Psoas muscle (tissue), 8 donors: ENCODE measurements around the gene ZNF846. TPM values are rescaled to one million over a fixed set of nuclear protein-coding genes. Genes with fewer than 3 reads are reported as not detected.

Experiments used
- ATAC-seq, 4 donors: fragments of 200-7000 bp; cut with Tn5 transposase; one replicate each; pipeline ENCODE4 v1.9.1; 2020; ENCODE audit warnings: moderate library complexity in 3 of 4, mild to moderate bottlenecking in 2 of 4
- DNase-seq, 2 donors: peaks; one replicate each; pipeline ENCODE4 v3.0.0-alpha.2; 2020
- H3K27ac ChIP-seq: fragments of 200-600 bp; one replicate; pipeline ENCODE4 v1.8.0; 2022
- H3K27me3 ChIP-seq, 3 donors: fragments of 200-600 bp in 1 of 3; one replicate each; pipeline versions ENCODE4 v1.6.1 to v1.8.0; 2013 to 2022; ENCODE audit warnings: low read length in 2 of 3, mild to moderate bottlenecking in 2 of 3, moderate library complexity in 1 of 3; ENCODE audit not compliant: insufficient read depth in 3 of 3
- H3K36me3 ChIP-seq, 2 donors: fragments of 200-600 bp in 1 of 2; one replicate each; pipeline versions ENCODE4 v1.6.1 to v1.8.0; 2013 to 2022; ENCODE audit warnings: low read depth in 1 of 2, mild to moderate bottlenecking in 1 of 2, moderate library complexity in 1 of 2; ENCODE audit not compliant: insufficient read depth in 1 of 2
- H3K4me1 ChIP-seq: fragments of 200-600 bp; one replicate; pipeline ENCODE4 v1.8.0; 2022
- H3K4me3 ChIP-seq: fragments of 200-600 bp; one replicate; pipeline ENCODE4 v1.8.0; 2022; ENCODE audit warnings: mild to moderate bottlenecking
- H3K9me3 ChIP-seq: fragments of 200-600 bp; one replicate; pipeline ENCODE4 v1.8.0; 2022
- WGBS, 3 donors: extraction: QIAGEN DNeasy Blood & Tissue Kit; methylation state at CpG; one replicate each; pipeline versions ENCODE4 v1.1.6 to v1.1.7; 2013; 5-methylcytosine and 5-hydroxymethylcytosine counted together
- intact Hi-C, 2 donors: fragments of 100-400 bp; cut with DNase I; formaldehyde crosslinking; loops; one replicate each; pipeline versions ENCODE4 v1.11.0 to v1.14.2; 2022
- long read RNA-seq, 2 donors: library from polyadenylated mRNA; unstranded; transcript quantifications; one replicate each; pipeline ENCODE4 v2.0.0, GENCODE V29; 2021
- polyA plus RNA-seq, 3 donors: library from polyadenylated mRNA; stranded (reverse); fragments of 200-250 nt; gene quantifications; one replicate each; pipeline ENCODE4 v1.2.3, GENCODE V29; 2013
- total RNA-seq, 4 donors: library from RNA; stranded (reverse); fragmentation: NEBNext Ultra II Directional in 2 of 4; extraction: Animal tissue kit (Norgen Biotek cat#: 25700) in 2 of 4; gene quantifications; one replicate each; pipeline versions ENCODE4 v1.2.1 to v1.2.4, GENCODE V29; 2021 to 2023
- TF ChIP-seq, protein P1 (sequence below): fragments of 200-600 bp; IDR thresholded peaks from one replicate; pipeline ENCODE4 v1.8.0; 2022; ENCODE audit warnings: antibody characterized with exemption
- donor health status: healthy with polysubstance abuse.
- donor health status: DM: no; HTN: no; CAD: no; lungs with moderate emphysema.
- donor health status: Bipolar disorder and iron deficiency.
- donor health status: healthy.
- donor health status: DM: yes; HTN: yes; CAD: no.
- donor health status: DM: no; HTN: no; CAD: no.
- donor health status: DM: no; HTN: no; CAD: no.
- donor health status: DM: yes; HTN: yes; CAD: no.

Gene ZNF846
- 1 to 10 TPM; 2.1 to 6.8 (median 4.2) TPM for total RNA-seq
- 1 to 10 TPM; 1.7 to 6.5 (median 2.5) TPM for polyA plus RNA-seq
- long read RNA-seq, donor 1 = 0 reads
- long read RNA-seq, donor 2, partial matches to known transcripts = 0 of 6 reads
- long read RNA-seq, donor 2, other reads (novel, unspliced or antisense) = 4 of 6 reads

DNA sequence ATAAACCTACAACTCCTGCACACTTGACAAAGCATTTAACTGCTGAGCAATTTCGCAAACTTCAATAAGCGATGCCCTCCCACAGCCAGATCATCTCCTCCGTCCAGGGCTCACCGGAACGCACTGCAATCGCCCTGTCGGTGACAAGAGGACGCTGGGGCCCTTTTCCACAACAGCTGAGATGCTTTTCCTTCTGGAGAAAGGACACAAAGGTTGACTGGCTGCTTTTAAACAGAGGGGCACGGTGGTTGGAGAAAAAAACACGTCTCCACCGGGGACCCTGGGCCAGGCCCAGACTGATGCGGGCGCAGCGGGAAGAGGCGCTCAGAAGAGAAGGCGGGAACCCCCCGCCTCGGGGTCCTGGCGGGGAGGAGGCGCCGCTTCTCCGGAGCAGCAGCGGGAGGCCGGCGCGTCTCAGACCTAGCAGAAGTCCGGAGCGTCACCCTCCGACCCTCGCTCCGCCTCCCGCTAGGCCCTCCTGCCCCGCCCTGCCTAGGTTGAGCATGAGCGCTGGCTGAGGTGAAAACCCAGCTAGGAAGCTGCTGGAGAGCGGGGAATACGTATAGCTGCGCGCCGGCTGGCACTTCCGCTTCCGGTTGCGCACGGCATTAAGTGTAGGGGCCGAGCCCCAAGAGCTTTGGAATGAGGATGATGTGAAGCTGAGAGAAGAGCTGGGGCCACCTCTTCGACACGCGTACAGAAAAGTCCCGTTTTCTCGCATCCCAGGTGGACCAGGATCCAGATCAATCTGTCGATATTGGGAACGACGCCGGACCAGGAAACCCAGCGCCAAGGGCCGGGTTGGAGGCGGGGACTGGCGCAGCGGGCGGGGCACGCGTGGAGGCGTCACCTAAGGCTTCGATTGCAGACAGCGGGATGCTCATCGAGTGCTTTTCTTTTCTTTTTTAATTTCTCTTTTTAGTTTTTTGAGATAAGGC lies at the start of gene ZNF846:
TSS of gene ZNF846 (minus strand) at position 564 of the 938 bp plus-strand sequence. CDS start 3,788 bp downstream, outside the sequence.
- H3K27ac ChIP-seq = peak within 1 kb of the TSS; percentile 93
- no peaks in the 10 kb centered on the region for H3K9me3 ChIP-seq
- peaks cover 0 to 10% of the 10 kb centered on the region in 2 donors for H3K36me3 ChIP-seq
- peaks cover 14% of the 10 kb centered on the region for H3K4me1 ChIP-seq
- H3K27me3 ChIP-seq = no peaks in the 10 kb centered on the region
- DNase-seq (peak; percentile 94 to 96), ATAC-seq (peak; percentile 100)
- TF ChIP-seq, protein P1, sequence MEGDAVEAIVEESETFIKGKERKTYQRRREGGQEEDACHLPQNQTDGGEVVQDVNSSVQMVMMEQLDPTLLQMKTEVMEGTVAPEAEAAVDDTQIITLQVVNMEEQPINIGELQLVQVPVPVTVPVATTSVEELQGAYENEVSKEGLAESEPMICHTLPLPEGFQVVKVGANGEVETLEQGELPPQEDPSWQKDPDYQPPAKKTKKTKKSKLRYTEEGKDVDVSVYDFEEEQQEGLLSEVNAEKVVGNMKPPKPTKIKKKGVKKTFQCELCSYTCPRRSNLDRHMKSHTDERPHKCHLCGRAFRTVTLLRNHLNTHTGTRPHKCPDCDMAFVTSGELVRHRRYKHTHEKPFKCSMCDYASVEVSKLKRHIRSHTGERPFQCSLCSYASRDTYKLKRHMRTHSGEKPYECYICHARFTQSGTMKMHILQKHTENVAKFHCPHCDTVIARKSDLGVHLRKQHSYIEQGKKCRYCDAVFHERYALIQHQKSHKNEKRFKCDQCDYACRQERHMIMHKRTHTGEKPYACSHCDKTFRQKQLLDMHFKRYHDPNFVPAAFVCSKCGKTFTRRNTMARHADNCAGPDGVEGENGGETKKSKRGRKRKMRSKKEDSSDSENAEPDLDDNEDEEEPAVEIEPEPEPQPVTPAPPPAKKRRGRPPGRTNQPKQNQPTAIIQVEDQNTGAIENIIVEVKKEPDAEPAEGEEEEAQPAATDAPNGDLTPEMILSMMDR = no peak
- WGBS, 3 donors = 0 to 1% (median 0%) methylated on average over 58 to 65 of the region's 65 CpGs
- peak within 1 kb of the TSS; percentile 80 for H3K4me3 ChIP-seq
- intact Hi-C loops = loop anchor here in 1 of 2 donors (10.0 kb wide), 1 partner anchor 144 kb away; the partner anchor contains the start of gene ZNF561

DNA sequence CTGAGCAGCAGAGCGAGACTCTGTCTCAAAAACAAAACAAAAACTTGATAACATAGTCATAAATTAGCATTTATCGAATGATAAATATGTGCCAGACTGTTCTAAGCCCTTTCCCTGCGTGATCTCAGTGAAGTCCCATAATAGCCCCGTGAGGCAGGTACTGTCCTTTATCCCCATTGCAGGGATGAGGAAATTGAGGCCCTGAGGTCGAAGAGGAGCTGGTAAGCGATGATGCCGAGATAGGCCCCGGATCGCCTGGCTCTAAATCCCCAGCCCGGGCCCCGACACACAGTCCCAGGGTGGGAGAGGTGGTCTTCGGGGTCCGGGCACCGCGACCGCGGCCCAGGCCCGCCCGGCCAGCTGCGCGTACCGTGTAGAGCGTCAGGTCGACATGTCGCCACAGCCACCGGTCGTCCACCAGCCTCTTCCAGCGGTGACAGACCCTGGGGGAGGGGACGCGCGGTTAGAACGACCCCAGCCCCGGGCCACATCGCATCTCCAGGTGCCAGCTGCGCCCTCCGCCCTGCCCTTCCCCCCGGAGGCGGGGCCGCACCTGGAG lies 49.7 kb upstream of the ZNF846 start:
- H3K27ac ChIP-seq = peak overlapping the region; percentile 93
- H3K27me3 ChIP-seq = no peaks in the 10 kb centered on the region
- DNase-seq = no peak
- peaks cover 0 to 10% of the 10 kb centered on the region in 2 donors for H3K36me3 ChIP-seq
- H3K4me3 ChIP-seq = peak overlapping the region; percentile 98
- 3% methylated on average over 39 of the region's 39 CpGs for WGBS, 3 donors
- H3K4me1 ChIP-seq = peaks cover 13% of the 10 kb centered on the region
- intact Hi-C loops = loop anchor here in 1 of 2 donors (5.0 kb wide), 1 partner anchor 986 kb away; the partner anchor contains the start of genes MBD3L1 and ZNF558
- peak in 3 of 4 donors; percentile 0 to 1 (median 0) for ATAC-seq
- H3K9me3 ChIP-seq = no peaks in the 10 kb centered on the region
- TF ChIP-seq, protein P1 = no peak

DNA sequence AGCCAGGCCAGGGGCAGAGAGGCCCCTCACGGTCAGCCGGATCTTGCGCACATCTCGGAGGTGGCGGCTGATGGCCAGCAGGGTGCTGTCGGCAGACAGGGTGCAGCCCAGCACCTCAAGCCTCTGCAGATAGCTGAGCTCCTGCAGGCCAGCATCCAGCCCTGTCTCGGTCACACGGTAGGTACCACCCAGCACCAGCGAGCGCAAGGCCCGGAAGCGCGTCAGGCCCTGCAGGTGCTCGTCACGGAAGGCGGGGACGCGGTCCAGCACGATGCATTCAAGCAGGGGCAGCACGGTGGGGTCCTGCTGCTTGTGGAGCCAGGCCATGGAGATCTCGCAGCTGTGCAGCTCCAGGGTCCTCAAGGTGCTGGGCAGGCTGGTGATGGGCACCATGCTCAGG lies 42.6 kb upstream of the ZNF846 start:
- Histone ChIP-seq H3K36me3 (peaks cover 0 to 74% of the 10 kb centered on the region in 2 donors), H3K4me1 (no peaks in the 10 kb centered on the region), H3K9me3 (no peaks in the 10 kb centered on the region), H3K27me3 (no peaks in the 10 kb centered on the region), H3K4me3 (no peak overlapping the region), H3K27ac (no peak overlapping the region)
- intact Hi-C loops = no loop called here
- TF ChIP-seq, protein P1 = no peak
- WGBS, 3 donors = 95 to 99% (median 98%) methylated on average over 19 to 21 of the region's 21 CpGs
- ATAC-seq = peak in 1 of 4 donors; percentile 19
- DNase-seq = no peak

DNA sequence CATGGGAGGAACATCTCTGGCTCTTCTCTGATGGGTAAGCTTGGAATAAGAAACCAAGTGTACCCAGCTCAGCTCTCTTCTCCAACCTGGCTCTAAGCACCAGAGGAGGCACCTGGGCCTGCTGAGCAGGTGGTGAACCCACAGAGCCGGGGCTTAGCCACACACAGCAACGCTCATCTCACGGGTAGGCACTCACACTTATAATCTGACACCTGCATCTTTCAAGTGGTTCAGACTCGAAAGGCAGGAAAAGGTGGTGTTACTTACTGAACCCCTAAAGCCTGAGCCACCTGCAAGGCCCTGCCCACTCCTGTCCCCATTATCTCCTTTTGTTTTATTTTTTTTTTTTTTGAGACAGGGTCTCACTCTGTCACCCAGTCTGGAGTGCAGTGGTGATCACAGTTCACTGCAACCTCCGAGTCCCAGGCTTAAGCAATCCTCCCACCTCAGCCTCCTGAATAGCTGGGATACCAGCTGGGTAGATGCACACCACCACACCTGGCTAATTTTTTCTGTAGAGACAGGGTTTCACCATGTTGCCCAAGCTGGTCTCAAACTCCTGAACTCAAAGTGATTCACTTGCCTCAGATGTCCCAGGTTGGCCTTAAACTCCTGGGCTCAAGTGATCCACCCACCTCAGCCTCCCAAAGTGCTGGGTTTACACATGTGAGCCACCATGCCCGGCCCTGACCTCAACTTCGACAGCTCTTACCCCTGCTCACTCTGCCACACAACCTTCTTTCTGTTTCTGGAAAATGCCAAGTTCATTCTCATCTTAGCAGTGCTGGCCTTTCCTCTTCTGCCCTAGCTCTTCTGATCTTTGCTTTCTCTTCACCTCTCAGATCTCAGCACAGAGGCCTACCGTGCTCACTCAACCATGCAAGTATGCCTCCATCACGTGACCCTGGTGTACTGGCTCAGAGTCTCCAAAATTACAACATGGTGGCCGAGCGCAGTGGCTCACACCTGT lies 40.6 kb upstream of the ZNF846 start:
- peaks cover 0 to 75% of the 10 kb centered on the region in 2 donors for H3K36me3 ChIP-seq
- no peak for ATAC-seq
- TF ChIP-seq, protein P1 = no peak
- H3K4me3 ChIP-seq = no peak overlapping the region
- no peaks in the 10 kb centered on the region for H3K9me3 ChIP-seq
- H3K4me1 ChIP-seq = no peaks in the 10 kb centered on the region
- 90 to 95% (median 92%) methylated on average over 11 of the region's 11 CpGs for WGBS, 3 donors
- no peaks in the 10 kb centered on the region for H3K27me3 ChIP-seq
- DNase-seq = no peak
- H3K27ac ChIP-seq = no peak overlapping the region
- intact Hi-C loops = no loop called here
